Activated CD4-positive, alpha-beta T cell treated with anti-CD3 and anti-CD28 coated beads, Interleukin-2, amount 10 ng/mL, durations not matched to agents 24 days and 14 days (primary cell): ENCODE measurements around the gene LRP1-AS. TPM values are rescaled to one million over a fixed set of nuclear protein-coding genes. Genes with fewer than 3 reads are reported as not detected.

Source experiments
- DNase-seq: peaks from one replicate; pipeline ENCODE4 v3.0.0; 2022
- H3K27ac Mint-ChIP-seq: one replicate; pipeline ENCODE4 v1.8.0; 2022; ENCODE audit warnings: mild to moderate bottlenecking, mixed read lengths
- H3K27me3 Mint-ChIP-seq: one replicate; pipeline ENCODE4 v1.8.0; 2022; ENCODE audit warnings: mixed read lengths
- H3K36me3 Mint-ChIP-seq: one replicate; pipeline ENCODE4 v1.8.0; 2022; ENCODE audit warnings: low read depth, mild to moderate bottlenecking, mixed read lengths
- H3K4me1 Mint-ChIP-seq: one replicate; pipeline ENCODE4 v1.8.0; 2021; ENCODE audit warnings: mixed read lengths
- H3K4me3 Mint-ChIP-seq: one replicate; pipeline ENCODE4 v1.8.0; 2022; ENCODE audit warnings: mild to moderate bottlenecking, moderate library complexity, mixed read lengths
- H3K9me3 Mint-ChIP-seq: one replicate; pipeline ENCODE4 v1.8.0; 2021; ENCODE audit warnings: mixed read lengths
- intact Hi-C: fragments of 100-400 bp; cut with micrococcal nuclease; formaldehyde crosslinking; loops from one replicate; pipeline ENCODE4 v1.15.1; 2023
- total RNA-seq: library from RNA; stranded (reverse); gene quantifications from 2 replicates; pipeline ENCODE4 v1.2.3, GENCODE V29; 2022

LRP1-AS gene
- total RNA-seq, 1 donor from 2014 or later: not detected

GRCh38 chr12:57185906-57186508 lies 38.6 kb upstream of the LRP1-AS start:
- no peak overlapping the region for H3K27ac Mint-ChIP-seq
- H3K36me3 Mint-ChIP-seq: no peaks in the 10 kb centered on the region
- DNase-seq: no peak
- intact Hi-C loops: loop anchor here (10.0 kb wide), 1 partner anchor 431 kb away; the partner anchor contains the start of gene PRIM1
- H3K4me1 Mint-ChIP-seq: peaks cover 7% of the 10 kb centered on the region
- no peaks in the 10 kb centered on the region for H3K9me3 Mint-ChIP-seq
- H3K4me3 Mint-ChIP-seq: no peak overlapping the region
- peaks cover 2% of the 10 kb centered on the region for H3K27me3 Mint-ChIP-seq

- no peaks in the 10 kb centered on the region for H3K36me3 Mint-ChIP-seq
- H3K27me3 Mint-ChIP-seq: peaks cover 2% of the 10 kb centered on the region
Measured at GRCh38 chr12:57185403-57185802, 38.0 kb upstream of the LRP1-AS start.

GRCh38 chr12:57183939-57184725 lies 36.7 kb upstream of the LRP1-AS start:
- H3K36me3 Mint-ChIP-seq: no peaks in the 10 kb centered on the region

More at GRCh38 chr12:57185403-57185802, 38.0 kb upstream of the LRP1-AS start:
- Mint-ChIP-seq H3K4me3 (no peak overlapping the region), H3K4me1 (peaks cover 7% of the 10 kb centered on the region), H3K27ac (no peak overlapping the region), H3K9me3 (no peaks in the 10 kb centered on the region)
- intact Hi-C loops: loop anchor here (10.0 kb wide), 1 partner anchor 431 kb away; the partner anchor contains the start of gene PRIM1
- no peak for DNase-seq

GRCh38 chr12:57182918-57183575 lies 35.6 kb upstream of the LRP1-AS start:
- Mint-ChIP-seq H3K27ac (no peak overlapping the region), H3K27me3 (peaks cover 2% of the 10 kb centered on the region), H3K9me3 (no peaks in the 10 kb centered on the region), H3K36me3 (no peaks in the 10 kb centered on the region), H3K4me3 (no peak overlapping the region), H3K4me1 (peaks cover 7% of the 10 kb centered on the region)
- intact Hi-C loops: loop anchor here (1.0 to 10.0 kb wide), 4 partner anchors 59 to 428 kb away; partner anchors contain the start of genes PRIM1 and ZBTB39
- peak; percentile 94 for DNase-seq

More at GRCh38 chr12:57183939-57184725, 36.7 kb upstream of the LRP1-AS start:
- intact Hi-C loops: loop anchor here (1.0 to 10.0 kb wide), 4 partner anchors 60 to 429 kb away; partner anchors contain the start of genes PRIM1 and ZBTB39
- Mint-ChIP-seq H3K27me3 (peaks cover 2% of the 10 kb centered on the region), H3K9me3 (no peaks in the 10 kb centered on the region), H3K27ac (no peak overlapping the region), H3K4me1 (peaks cover 7% of the 10 kb centered on the region), H3K4me3 (no peak overlapping the region)
- no peak for DNase-seq

DNA sequence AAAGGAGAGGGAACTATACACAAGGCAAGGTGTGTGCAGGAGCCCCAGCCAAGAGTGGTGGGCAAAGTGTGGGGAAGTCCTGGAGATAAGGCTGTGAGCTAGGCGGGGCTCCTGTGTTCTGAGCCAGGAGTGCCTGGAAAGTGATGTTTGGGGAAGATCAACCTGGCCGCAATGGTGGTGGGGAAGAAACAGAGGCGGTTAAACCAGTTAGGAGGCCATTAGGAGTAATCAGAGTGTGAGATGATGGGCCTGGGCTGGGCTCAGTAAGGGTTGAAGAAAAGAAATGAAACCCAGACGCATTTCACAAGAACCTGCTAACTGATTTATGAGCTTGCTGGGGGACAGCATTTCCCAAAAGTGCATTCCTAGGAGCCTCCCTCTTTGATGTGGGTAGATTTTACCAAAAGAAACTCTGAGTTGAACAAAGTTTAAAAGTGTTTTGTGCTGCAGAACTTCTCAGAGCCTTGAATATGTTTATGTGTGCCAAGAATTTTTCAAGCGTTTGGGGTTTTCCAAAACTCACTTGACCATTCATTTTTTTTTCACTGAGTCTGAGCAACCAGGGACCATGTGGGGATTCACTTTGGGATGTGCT lies 34.2 kb upstream of the LRP1-AS start:
- Mint-ChIP-seq H3K4me3 (no peak overlapping the region), H3K4me1 (peaks cover 7% of the 10 kb centered on the region), H3K9me3 (no peaks in the 10 kb centered on the region), H3K27me3 (peaks cover 2% of the 10 kb centered on the region), H3K36me3 (no peaks in the 10 kb centered on the region), H3K27ac (no peak overlapping the region)
- DNase-seq: no peak
- intact Hi-C loops: loop anchor here (2.0 to 10.0 kb wide), 3 partner anchors 114 to 427 kb away; partner anchors contain the start of genes PRIM1 and ZBTB39

GRCh38 chr12:57181072-57181471 lies 33.7 kb upstream of the LRP1-AS start:
- H3K27me3 Mint-ChIP-seq: peaks cover 2% of the 10 kb centered on the region
- no peak overlapping the region for H3K4me3 Mint-ChIP-seq
- DNase-seq: no peak
- no peak overlapping the region for H3K27ac Mint-ChIP-seq
- H3K36me3 Mint-ChIP-seq: no peaks in the 10 kb centered on the region
- intact Hi-C loops: loop anchor here (5.0 to 10.0 kb wide), 2 partner anchors 114 to 426 kb away; partner anchors contain the start of gene PRIM1
- no peaks in the 10 kb centered on the region for H3K9me3 Mint-ChIP-seq
- peaks cover 7% of the 10 kb centered on the region for H3K4me1 Mint-ChIP-seq

DNA sequence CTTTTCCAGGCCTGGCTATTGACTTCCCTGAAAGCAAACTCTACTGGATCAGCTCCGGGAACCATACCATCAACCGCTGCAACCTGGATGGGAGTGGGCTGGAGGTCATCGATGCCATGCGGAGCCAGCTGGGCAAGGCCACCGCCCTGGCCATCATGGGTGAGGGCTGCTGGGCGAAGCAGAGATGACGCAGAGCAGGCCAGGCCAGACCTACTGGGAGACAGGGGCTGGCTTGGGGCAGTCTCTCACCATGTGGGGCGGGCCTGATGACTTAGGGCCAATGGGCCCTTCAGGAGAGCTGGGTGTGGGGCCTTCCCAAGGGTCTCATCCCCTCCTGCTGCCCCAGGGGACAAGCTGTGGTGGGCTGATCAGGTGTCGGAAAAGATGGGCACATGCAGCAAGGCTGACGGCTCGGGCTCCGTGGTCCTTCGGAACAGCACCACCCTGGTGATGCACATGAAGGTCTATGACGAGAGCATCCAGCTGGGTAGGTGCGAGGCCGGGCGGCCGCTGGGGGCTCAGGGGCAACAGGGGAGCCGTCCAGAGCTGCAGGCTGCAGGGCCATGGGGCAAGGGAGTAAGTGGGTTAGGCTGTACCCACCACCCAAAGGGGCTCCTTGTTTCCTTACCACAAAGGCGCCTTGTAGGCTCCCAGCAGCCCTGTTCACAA lies 33.0 kb upstream of the LRP1-AS start:
- Mint-ChIP-seq H3K27ac (no peak overlapping the region), H3K4me1 (peaks cover 7% of the 10 kb centered on the region), H3K4me3 (no peak overlapping the region), H3K27me3 (peaks cover 2% of the 10 kb centered on the region), H3K36me3 (no peaks in the 10 kb centered on the region), H3K9me3 (no peaks in the 10 kb centered on the region)
- intact Hi-C loops: loop anchor here (5.0 to 10.0 kb wide), 2 partner anchors 113 to 426 kb away; partner anchors contain the start of gene PRIM1
- DNase-seq: no peak

- intact Hi-C loops: loop anchor here (5.0 to 10.0 kb wide), 2 partner anchors 112 to 425 kb away; partner anchors contain the start of gene PRIM1
- DNase-seq: no peak
- Mint-ChIP-seq H3K4me3 (no peak overlapping the region), H3K36me3 (no peaks in the 10 kb centered on the region), H3K9me3 (no peaks in the 10 kb centered on the region), H3K27me3 (peaks cover 2% of the 10 kb centered on the region), H3K27ac (no peak overlapping the region), H3K4me1 (peaks cover 7% of the 10 kb centered on the region)
Measured at GRCh38 chr12:57179331-57180086, 32.1 kb upstream of the LRP1-AS start.

- Mint-ChIP-seq H3K9me3 (no peaks in the 10 kb centered on the region), H3K27ac (no peak overlapping the region), H3K27me3 (peaks cover 2% of the 10 kb centered on the region), H3K4me3 (no peak overlapping the region), H3K36me3 (no peaks in the 10 kb centered on the region), H3K4me1 (peaks cover 6% of the 10 kb centered on the region)
- DNase-seq: no peak
- intact Hi-C loops: no loop called here
Measured at GRCh38 chr12:57178213-57178612, 30.8 kb upstream of the LRP1-AS start.

- H3K36me3 Mint-ChIP-seq: no peaks in the 10 kb centered on the region
- intact Hi-C loops: no loop called here
- no peaks in the 10 kb centered on the region for H3K27me3 Mint-ChIP-seq
- H3K27ac Mint-ChIP-seq: no peak overlapping the region
- H3K9me3 Mint-ChIP-seq: no peaks in the 10 kb centered on the region
- DNase-seq: no peak
- H3K4me1 Mint-ChIP-seq: no peaks in the 10 kb centered on the region
- H3K4me3 Mint-ChIP-seq: no peak overlapping the region
Measured at GRCh38 chr12:57177354-57177753, 29.9 kb upstream of the LRP1-AS start.

GRCh38 chr12:57176846-57177245 lies 29.4 kb upstream of the LRP1-AS start:
- Mint-ChIP-seq H3K36me3 (no peaks in the 10 kb centered on the region), H3K4me1 (no peaks in the 10 kb centered on the region), H3K9me3 (no peaks in the 10 kb centered on the region), H3K27ac (no peak overlapping the region), H3K4me3 (no peak overlapping the region), H3K27me3 (no peaks in the 10 kb centered on the region)
- intact Hi-C loops: no loop called here
- no peak for DNase-seq

DNA sequence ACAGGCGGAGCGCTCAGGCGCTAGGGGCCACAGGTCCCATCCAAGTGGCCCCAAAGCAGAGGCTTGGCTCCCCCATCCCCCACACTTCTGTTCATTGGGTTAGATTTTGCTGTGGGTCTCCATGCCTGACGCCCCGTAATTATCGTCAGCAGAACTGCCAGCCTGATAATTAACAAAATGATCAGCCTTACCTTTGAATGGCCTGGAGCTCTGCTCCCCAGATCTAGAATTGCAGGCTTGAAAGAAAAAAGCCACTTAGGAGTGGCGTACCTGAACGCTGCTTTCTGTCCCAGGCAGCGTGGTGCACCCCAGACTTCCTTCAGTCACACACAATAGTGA lies 28.7 kb upstream of the LRP1-AS start:
- intact Hi-C loops: no loop called here
- no peaks in the 10 kb centered on the region for H3K4me1 Mint-ChIP-seq

More for the DNA sequence above, 28.7 kb upstream of the LRP1-AS start:
- no peak overlapping the region for H3K4me3 Mint-ChIP-seq
- H3K36me3 Mint-ChIP-seq: no peaks in the 10 kb centered on the region
- H3K27me3 Mint-ChIP-seq: no peaks in the 10 kb centered on the region
- no peak for DNase-seq
- no peak overlapping the region for H3K27ac Mint-ChIP-seq
- no peaks in the 10 kb centered on the region for H3K9me3 Mint-ChIP-seq
